ENCODE results near the gene EDN2.

EDN2 gene

GRCh38 chr1:41463516-41463915 is 21.0 kb downstream of the EDN2 start:
- Histone ChIP-seq H3K27me3 (ENCODE audit: insufficient read depth, low read length, poor library complexity, severe bottlenecking) (no peaks in the 10 kb centered on the region), H3K4me2 (ENCODE audit: low read depth, low read length, poor library complexity, severe bottlenecking) (no peak overlapping the region), H3K4me3 (ENCODE audit: low read length, poor library complexity, severe bottlenecking) (no peak overlapping the region), H2AFZ (ENCODE audit: low read length) (no peak overlapping the region), H3K9me2 (replicated peaks; ENCODE audit: low read depth, low read length) (no peaks in the 10 kb centered on the region), H4K20me1 (ENCODE audit: insufficient read depth, low read length, poor library complexity, severe bottlenecking) (no peaks in the 10 kb centered on the region), H3K9me3 (ENCODE audit: insufficient read depth, low read depth, low read length) (no peaks in the 10 kb centered on the region), H3K79me2 (ENCODE audit: insufficient read depth, low read length) (no peaks in the 10 kb centered on the region), H3F3A (ENCODE audit: low read depth) (no peaks in the 10 kb centered on the region), H3K36me3 (ENCODE audit: insufficient read depth, low read length) (no peaks in the 10 kb centered on the region), H3K4me1 (ENCODE audit: insufficient read depth, low read length, poor library complexity, severe bottlenecking) (no peaks in the 10 kb centered on the region), H3K9ac (ENCODE audit: low read depth, low read length, poor library complexity, severe bottlenecking) (no peak overlapping the region)
- TF ChIP-seq EZH2phosphoT487 (IDR thresholded peaks at IDR 0.05; ENCODE audit: borderline replicate concordance), result no peak
- TF ChIP-seq, protein P1, sequence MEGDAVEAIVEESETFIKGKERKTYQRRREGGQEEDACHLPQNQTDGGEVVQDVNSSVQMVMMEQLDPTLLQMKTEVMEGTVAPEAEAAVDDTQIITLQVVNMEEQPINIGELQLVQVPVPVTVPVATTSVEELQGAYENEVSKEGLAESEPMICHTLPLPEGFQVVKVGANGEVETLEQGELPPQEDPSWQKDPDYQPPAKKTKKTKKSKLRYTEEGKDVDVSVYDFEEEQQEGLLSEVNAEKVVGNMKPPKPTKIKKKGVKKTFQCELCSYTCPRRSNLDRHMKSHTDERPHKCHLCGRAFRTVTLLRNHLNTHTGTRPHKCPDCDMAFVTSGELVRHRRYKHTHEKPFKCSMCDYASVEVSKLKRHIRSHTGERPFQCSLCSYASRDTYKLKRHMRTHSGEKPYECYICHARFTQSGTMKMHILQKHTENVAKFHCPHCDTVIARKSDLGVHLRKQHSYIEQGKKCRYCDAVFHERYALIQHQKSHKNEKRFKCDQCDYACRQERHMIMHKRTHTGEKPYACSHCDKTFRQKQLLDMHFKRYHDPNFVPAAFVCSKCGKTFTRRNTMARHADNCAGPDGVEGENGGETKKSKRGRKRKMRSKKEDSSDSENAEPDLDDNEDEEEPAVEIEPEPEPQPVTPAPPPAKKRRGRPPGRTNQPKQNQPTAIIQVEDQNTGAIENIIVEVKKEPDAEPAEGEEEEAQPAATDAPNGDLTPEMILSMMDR (conservative IDR thresholded peaks at IDR 0.05; ENCODE audit: low read length), result no peak

DNA sequence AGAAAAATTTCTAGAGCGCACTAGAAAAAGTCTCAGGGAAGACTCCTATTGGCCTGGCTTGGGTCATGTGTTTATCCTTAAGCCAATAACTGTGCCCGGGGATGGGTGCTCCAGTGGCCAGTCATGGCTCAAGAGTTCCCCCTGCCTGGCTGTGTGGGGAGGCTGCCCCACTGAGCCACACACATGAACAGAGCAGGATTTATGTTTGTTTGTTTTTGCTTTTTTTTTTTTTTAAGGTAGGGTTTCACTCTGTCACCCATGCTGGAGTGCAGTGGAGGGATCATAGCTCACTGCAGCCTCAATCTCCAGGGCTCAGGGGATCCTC is 21.8 kb downstream of the EDN2 start:
- Histone ChIP-seq H3K36me3 (ENCODE audit: insufficient read depth, low read length) (no peaks in the 10 kb centered on the region), H3K9ac (ENCODE audit: low read depth, low read length, poor library complexity, severe bottlenecking) (no peak overlapping the region), H3F3A (ENCODE audit: low read depth) (no peaks in the 10 kb centered on the region), H3K4me3 (ENCODE audit: low read length, poor library complexity, severe bottlenecking) (no peak overlapping the region), H3K4me1 (ENCODE audit: insufficient read depth, low read length, poor library complexity, severe bottlenecking) (no peaks in the 10 kb centered on the region), H3K9me2 (replicated peaks; ENCODE audit: low read depth, low read length) (no peaks in the 10 kb centered on the region), H3K27me3 (ENCODE audit: insufficient read depth, low read length, poor library complexity, severe bottlenecking) (no peaks in the 10 kb centered on the region), H4K20me1 (ENCODE audit: insufficient read depth, low read length, poor library complexity, severe bottlenecking) (no peaks in the 10 kb centered on the region), H3K4me2 (ENCODE audit: low read depth, low read length, poor library complexity, severe bottlenecking) (no peak overlapping the region), H3K79me2 (ENCODE audit: insufficient read depth, low read length) (no peaks in the 10 kb centered on the region), H2AFZ (ENCODE audit: low read length) (no peak overlapping the region), H3K9me3 (ENCODE audit: insufficient read depth, low read depth, low read length) (no peaks in the 10 kb centered on the region)
- TF ChIP-seq, protein P1 (conservative IDR thresholded peaks at IDR 0.05; ENCODE audit: low read length), result no peak
- TF ChIP-seq EZH2phosphoT487 (IDR thresholded peaks at IDR 0.05; ENCODE audit: borderline replicate concordance), result no peak

DNA sequence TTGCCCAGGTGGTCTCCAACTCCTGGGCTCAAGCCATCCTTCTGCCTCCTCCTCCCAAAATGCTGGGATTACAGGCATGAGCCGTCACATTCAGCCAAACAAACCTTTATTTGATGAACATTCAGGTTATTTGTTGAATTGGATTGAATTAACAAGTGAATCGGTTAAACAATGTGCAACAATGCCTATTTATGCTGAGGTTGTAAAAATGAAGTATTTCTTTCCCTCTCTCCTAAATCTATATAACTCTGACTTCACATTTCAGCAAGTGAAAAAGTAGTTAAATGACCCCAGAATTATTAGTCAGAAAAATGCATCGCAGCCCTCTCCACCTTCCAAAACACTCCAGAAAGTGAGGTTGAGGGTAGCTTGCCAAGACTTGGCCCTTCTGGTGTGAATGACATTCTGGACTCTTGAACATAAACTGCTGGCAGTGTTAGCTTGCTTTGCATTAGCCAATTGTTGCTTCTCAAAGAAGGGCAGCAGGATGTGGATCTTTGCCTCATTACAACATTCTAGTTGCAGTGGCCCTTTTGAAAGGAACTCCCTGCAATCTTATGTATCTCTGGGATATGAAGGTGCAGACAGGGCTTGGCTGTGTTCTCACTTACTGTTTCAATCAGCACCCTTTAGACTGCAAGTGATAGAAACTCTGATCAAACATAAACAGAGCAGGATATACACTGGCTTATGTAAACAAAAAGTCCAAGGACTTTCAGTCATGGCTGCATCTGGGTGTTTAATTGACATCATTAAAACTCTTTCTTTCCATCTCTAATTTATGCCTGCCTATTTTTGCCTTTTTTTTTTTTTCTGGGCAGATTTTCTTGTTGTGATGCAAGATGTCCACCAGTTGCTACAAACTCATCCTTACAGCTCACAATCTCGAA is 22.4 kb downstream of the EDN2 start:
- Histone ChIP-seq H3K4me3 (ENCODE audit: low read length, poor library complexity, severe bottlenecking) (no peak overlapping the region), H4K20me1 (ENCODE audit: insufficient read depth, low read length, poor library complexity, severe bottlenecking) (no peaks in the 10 kb centered on the region), H3K36me3 (ENCODE audit: insufficient read depth, low read length) (no peaks in the 10 kb centered on the region), H3K9me3 (ENCODE audit: insufficient read depth, low read depth, low read length) (no peaks in the 10 kb centered on the region), H3K9ac (ENCODE audit: low read depth, low read length, poor library complexity, severe bottlenecking) (no peak overlapping the region), H3K4me1 (ENCODE audit: insufficient read depth, low read length, poor library complexity, severe bottlenecking) (no peaks in the 10 kb centered on the region), H3F3A (ENCODE audit: low read depth) (no peaks in the 10 kb centered on the region), H3K9me2 (replicated peaks; ENCODE audit: low read depth, low read length) (no peaks in the 10 kb centered on the region), H3K79me2 (ENCODE audit: insufficient read depth, low read length) (no peaks in the 10 kb centered on the region), H3K27me3 (ENCODE audit: insufficient read depth, low read length, poor library complexity, severe bottlenecking) (no peaks in the 10 kb centered on the region), H3K4me2 (ENCODE audit: low read depth, low read length, poor library complexity, severe bottlenecking) (no peak overlapping the region), H2AFZ (ENCODE audit: low read length) (no peak overlapping the region)
- TF ChIP-seq EZH2phosphoT487 (IDR thresholded peaks at IDR 0.05; ENCODE audit: borderline replicate concordance), result no peak
- TF ChIP-seq, protein P1 (conservative IDR thresholded peaks at IDR 0.05; ENCODE audit: low read length), result no peak
